Measurements from ENCODE around the gene CD40LG.

CD40LG gene

DNA sequence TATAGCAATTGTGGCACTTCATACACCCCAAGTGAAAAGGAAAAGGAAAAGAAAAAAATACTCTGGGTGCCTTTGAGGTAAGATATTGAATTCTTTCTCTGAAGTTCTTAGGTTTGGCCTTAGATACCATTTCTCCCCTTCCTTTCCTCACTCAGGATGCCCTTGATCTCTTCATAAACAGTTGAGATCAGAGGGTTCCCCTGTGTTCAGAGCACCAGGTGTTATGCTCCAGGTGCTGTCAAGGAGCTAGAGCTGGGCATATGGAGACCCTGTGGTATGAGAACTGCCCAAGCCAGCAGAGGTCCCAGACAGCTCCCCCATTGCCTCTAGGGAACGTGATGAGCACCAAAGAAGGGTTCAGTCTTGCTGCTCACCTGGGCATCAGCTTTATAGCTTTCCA, 17.1 kb upstream of the CD40LG start:
- Mint-ChIP-seq H3K4me3 (no peak overlapping the region), H3K4me1 (peaks cover 69% of the 10 kb centered on the region), H3K36me3 (peaks cover 22% of the 10 kb centered on the region), H3K27ac (no peak overlapping the region), H3K9me3 (no peaks in the 10 kb centered on the region)
- DNase-seq (ENCODE audit: low spot score in 2 of 2) (no peak), ATAC-seq (no peak)

DNA sequence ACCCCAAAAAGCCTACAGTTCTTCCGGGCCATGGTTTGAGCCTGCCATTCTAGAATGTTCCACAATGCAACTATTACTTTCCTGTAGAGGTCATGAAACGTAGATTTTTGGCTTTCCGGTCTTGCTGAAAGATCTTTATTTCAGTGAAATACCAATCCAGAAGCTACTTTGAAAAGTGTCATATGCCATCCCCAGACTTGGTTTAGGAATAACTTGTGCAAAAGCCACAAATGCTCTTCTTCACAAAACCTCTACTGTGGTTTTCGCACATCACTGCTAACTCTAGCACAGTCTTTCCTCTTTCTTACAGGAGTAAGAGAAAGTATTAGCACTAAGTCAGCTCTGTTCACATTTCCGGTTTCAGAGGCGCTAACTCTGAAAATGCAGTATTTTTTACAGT, 12.7 kb upstream of the CD40LG start:
- Mint-ChIP-seq H3K9me3 (no peaks in the 10 kb centered on the region), H3K36me3 (peaks cover 22% of the 10 kb centered on the region), H3K27ac (peak overlapping the region; percentile 55), H3K4me1 (peaks cover 64% of the 10 kb centered on the region), H3K4me3 (peak overlapping the region; percentile 46)
- ATAC-seq: peak; percentile 83
- DNase-seq (ENCODE audit: low spot score in 2 of 2): peak in 1 of 2 donors; percentile 52

DNA sequence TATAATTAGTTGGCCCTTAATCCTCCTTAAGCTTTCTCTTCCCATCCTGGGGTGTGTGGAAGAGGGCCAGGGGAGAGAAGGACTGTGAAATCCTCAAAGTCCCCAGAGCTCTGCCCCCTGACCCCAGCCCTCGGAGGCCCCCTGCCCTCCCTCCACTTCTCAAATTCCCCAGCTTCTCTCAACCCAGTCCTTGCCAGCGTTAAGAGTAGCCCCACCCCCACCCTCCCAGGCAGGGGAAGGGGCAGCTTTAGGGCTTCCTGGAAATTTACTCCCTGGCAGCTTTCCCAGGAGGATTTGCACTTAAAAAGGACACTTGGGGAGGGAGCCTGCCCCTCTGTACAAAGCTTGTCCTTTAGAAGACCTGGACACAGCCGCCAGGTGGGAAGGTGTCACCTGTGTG, 11.8 kb upstream of the CD40LG start:
- Mint-ChIP-seq H3K4me3 (peak overlapping the region; percentile 46), H3K4me1 (peaks cover 62% of the 10 kb centered on the region), H3K27ac (peak overlapping the region; percentile 55), H3K9me3 (no peaks in the 10 kb centered on the region), H3K36me3 (peaks cover 22% of the 10 kb centered on the region)
- ATAC-seq (no peak), DNase-seq (ENCODE audit: low spot score in 2 of 2) (no peak)

DNA sequence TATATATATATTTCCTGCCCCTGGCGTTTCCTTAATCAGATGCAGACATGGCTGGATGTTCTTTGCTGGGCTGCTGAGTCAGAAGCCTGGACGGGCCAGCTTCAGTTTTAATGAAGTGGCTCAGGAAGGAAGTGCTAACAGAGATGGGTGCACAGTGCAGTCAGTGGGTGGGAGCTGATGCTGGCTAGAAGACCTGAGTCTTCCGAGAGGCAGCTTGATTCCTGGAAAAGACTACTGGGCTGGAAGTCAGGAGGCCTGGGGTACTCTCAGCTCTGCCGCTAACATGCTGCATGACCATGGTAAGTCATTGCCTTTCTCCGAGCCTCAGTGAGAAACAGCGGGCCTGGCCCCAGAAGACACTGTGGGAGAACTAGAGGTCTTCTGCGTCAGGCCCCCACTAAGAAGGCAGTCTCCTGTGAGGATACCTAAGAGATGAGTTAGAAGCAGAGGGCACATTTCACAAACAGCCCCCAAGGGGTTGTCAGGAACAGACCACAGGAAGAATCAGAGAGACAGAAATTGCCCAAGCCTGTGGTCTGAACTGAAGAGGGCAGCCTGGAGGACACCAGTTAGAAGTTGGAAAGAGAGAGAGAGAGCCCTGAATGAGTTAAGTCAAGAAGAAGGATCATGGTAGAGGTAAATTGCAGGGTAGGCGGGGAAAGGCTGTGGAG, 8.3 kb upstream of the CD40LG start:
- peak overlapping the region; percentile 78 for H3K27ac Mint-ChIP-seq
- no peaks in the 10 kb centered on the region for H3K9me3 Mint-ChIP-seq
- peak; percentile 66 for ATAC-seq
- H3K36me3 Mint-ChIP-seq: peaks cover 22% of the 10 kb centered on the region
- peak overlapping the region; percentile 72 for H3K4me3 Mint-ChIP-seq
- DNase-seq (ENCODE audit: low spot score in 2 of 2): peak in 1 of 2 donors; percentile 49
- peaks cover 71% of the 10 kb centered on the region for H3K4me1 Mint-ChIP-seq

DNA sequence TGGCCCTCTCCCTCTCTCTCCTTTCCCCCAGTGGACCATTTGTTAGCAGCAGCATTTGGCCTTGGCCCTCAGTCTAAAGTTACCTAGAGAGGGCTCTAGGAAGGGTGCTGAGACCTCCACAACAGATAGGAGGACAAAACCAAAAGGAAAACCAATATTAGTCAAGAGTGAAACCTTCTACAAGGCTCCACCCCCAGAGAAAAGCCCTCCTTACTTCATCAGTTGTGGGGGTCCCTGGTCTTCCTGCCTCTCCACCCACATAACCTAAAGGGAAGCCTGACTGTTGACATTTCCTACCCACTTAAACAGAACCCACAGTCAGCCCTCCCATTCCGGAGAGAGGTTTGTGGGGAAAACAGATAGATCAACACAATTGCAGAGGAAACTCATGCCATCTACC, 4.7 kb upstream of the CD40LG start:
- Mint-ChIP-seq H3K36me3 (peaks cover 8% of the 10 kb centered on the region), H3K4me3 (peak overlapping the region; percentile 72), H3K9me3 (no peaks in the 10 kb centered on the region), H3K4me1 (peaks cover 63% of the 10 kb centered on the region), H3K27ac (peak overlapping the region; percentile 24)
- ATAC-seq: peak; percentile 39
- DNase-seq (ENCODE audit: low spot score in 2 of 2): no peak

DNA sequence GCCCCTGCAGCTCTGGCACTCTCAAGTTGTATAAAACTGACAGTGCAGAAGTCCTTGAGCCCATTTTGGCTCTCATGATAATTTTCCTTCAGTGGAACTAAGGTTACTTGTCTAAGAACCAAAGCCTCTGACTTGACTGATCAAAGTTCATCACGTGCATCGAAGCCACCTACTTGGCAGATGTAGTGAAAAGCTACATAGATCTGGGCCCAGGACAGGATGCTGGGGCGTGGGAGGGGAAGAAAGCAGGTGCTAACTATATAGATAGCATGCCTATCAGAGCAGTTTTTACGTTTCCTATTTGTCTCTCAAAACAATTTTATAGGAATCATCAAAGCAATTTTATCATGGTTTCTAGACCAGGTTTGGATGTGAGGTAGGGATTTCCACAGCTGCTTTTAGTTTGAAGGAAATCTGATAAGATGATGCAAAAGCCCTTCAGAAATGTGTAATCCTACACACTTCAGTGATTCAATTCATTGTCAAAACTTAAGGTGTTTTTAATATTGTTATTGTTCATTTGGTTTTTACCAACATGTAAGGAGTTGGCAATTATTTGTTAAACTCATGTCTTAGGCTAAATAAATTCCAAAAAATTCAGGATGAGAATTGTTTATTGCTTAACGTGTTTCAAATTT, 1.2 kb upstream of the CD40LG start:
- ATAC-seq: peak; percentile 82
- no peak overlapping the region for H3K27ac Mint-ChIP-seq
- H3K4me3 Mint-ChIP-seq: peak overlapping the region; percentile 73
- H3K4me1 Mint-ChIP-seq: peaks cover 37% of the 10 kb centered on the region
- H3K36me3 Mint-ChIP-seq: peaks cover 21% of the 10 kb centered on the region
- no peaks in the 10 kb centered on the region for H3K9me3 Mint-ChIP-seq
- no peak for DNase-seq (ENCODE audit: low spot score in 2 of 2)

DNA sequence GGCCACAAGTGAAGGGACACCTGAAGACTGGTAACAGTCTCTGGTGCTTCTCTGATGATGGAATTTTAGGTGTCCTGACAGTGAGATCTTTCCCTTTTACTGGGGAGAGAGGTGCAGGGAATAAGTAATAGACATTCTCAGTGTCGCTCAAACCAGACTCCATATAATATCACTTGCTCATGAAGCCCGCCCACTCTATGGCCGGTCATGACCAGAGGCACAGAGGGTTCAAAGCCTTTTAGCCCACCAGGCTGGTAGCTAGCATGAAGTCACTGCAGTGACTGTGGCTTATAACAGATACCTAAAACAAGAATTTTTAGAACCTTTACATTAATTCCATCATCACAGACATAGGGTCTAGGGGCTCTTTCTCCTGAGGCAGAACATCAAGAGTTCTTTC, 2.9 kb downstream of the CD40LG start:
- DNase-seq (ENCODE audit: low spot score in 2 of 2) (no peak), ATAC-seq (no peak)
- H3K4me3 Mint-ChIP-seq: peak overlapping the region; percentile 73
- peak overlapping the region; percentile 82 for H3K27ac Mint-ChIP-seq
- peaks cover 26% of the 10 kb centered on the region for H3K4me1 Mint-ChIP-seq
- H3K36me3 Mint-ChIP-seq: peaks cover 60% of the 10 kb centered on the region
- H3K9me3 Mint-ChIP-seq: no peaks in the 10 kb centered on the region

DNA sequence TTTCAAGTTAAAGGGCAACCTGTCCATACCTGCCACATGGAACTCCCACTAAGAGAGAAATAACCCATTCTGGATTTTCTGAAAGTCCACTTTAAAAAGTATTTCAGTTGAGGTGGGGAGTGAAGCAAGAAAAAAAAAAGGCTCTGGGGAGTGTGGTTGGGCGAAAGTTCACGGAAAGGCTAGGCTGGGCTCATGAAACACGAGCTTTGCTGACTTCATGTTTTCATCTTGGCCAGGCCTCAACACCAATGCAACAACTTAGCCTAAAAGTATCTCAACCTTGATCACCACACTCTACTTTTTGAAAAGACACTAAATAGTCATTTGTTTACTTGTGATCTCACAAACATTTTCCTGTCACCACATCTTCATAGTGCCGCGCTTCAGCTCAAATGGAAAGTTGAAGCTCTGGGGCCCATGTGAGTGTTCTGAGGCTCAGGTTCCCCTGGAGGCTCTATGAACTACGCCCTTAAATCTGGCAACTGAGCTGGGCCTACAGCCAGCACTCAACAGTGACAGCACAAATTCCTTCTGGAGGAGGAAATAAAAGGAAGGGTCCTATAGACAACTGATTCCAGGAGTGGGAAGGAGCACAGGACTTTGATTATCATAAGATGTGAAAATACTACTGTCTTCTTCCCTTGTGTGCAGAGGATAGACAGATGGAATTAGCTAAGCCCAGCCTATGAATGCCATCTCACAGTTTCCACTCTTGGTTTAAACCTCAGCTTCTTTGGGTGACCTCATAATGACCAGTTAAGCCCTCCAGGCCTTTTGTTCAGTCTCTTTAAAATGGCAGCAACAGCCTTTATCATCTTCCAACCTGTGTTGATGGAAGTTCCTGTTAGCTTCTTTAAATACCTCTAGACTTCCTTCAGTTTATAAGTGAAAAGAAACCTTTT, 5.1 kb downstream of the CD40LG start:
- DNase-seq (ENCODE audit: low spot score in 2 of 2) (no peak), ATAC-seq (peak; percentile 85)
- Mint-ChIP-seq H3K4me3 (peak overlapping the region; percentile 73), H3K36me3 (peaks cover 79% of the 10 kb centered on the region), H3K4me1 (peaks cover 29% of the 10 kb centered on the region), H3K27ac (peak overlapping the region; percentile 89), H3K9me3 (no peaks in the 10 kb centered on the region)

DNA sequence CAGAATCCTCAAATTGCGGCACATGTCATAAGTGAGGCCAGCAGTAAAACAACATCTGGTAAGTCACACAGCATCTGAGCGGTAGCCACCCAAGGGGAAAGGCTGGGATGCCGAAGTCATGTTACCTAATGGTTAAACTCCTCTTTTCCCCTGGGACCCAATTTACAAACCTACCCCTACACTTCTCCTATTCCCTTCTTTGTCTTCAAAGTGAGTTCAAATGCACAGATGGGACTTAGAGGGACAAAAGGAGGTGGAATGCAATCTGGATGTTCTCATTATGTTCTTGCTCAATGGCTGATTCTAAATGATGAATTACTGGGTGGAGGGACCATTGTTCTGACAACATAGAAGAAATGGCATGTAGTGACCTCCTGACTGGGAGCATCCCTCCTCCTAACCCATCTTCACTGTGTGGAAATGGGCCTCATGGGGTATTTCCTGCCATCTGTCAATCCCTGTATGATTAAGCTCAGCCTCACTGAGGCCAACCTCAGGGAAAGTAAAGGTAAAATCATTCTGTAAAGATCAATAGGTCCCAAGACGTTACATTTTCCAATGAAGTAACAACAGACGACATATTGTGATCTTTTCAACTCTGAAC, 8.5 kb downstream of the CD40LG start:
- Mint-ChIP-seq H3K36me3 (peaks cover 83% of the 10 kb centered on the region), H3K4me3 (peak overlapping the region; percentile 9), H3K4me1 (peaks cover 36% of the 10 kb centered on the region), H3K27ac (peak overlapping the region; percentile 43), H3K9me3 (no peaks in the 10 kb centered on the region)
- no peak for ATAC-seq
- DNase-seq (ENCODE audit: low spot score in 2 of 2): no peak

DNA sequence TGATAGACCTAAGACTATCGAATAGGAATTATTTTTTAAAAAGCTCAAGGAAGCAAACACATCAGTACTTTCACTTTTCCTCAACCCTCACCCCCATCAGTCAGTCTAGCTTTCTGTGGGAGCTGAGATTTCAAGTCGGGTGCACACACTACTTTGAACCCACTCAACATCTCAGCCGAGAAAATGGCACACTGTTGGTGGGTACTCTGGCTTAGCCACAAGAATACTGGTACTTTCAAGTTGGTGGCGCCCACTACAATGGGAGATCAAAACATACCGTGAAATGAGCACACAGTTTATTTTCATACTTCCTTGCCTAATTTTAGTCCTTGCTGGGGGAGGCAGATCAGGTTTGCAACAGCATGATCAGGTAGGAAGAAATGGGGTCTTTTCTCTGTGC, 10.2 kb downstream of the CD40LG start:
- Mint-ChIP-seq H3K27ac (peak overlapping the region; percentile 34), H3K4me3 (peak overlapping the region; percentile 9), H3K36me3 (peaks cover 66% of the 10 kb centered on the region), H3K9me3 (no peaks in the 10 kb centered on the region), H3K4me1 (peaks cover 31% of the 10 kb centered on the region)
- ATAC-seq: no peak
- no peak for DNase-seq (ENCODE audit: low spot score in 2 of 2)

DNA sequence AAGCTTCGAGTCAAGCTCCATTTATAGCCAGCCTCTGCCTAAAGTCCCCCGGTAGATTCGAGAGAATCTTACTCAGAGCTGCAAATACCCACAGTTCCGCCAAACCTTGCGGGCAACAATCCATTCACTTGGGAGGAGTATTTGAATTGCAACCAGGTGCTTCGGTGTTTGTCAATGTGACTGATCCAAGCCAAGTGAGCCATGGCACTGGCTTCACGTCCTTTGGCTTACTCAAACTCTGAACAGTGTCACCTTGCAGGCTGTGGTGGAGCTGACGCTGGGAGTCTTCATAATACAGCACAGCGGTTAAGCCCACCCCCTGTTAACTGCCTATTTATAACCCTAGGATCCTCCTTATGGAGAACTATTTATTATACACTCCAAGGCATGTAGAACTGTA, 11.2 kb downstream of the CD40LG start:
- Mint-ChIP-seq H3K4me3 (no peak overlapping the region), H3K36me3 (peaks cover 65% of the 10 kb centered on the region), H3K4me1 (peaks cover 39% of the 10 kb centered on the region), H3K9me3 (no peaks in the 10 kb centered on the region), H3K27ac (peak overlapping the region; percentile 13)
- DNase-seq (ENCODE audit: low spot score in 2 of 2) (no peak), ATAC-seq (peak; percentile 72)

DNA sequence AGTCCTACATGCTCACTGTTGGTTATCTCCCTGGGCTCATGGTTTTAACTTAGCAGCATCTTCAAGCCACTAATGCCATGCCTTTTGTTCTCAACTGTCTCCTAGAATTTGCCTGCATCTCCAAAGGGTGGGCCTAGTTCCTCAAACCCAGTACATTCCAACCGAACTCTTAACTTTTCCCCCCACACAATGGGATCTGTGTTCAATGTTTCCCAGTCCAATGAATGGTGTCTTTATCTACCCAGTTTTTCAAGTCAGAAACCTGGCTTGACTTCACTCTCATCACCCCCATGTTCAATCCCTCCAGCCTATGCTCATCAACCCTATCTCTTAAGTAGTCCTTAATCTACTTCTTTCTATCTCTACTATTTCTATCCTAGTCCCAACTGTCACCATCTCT, 12.9 kb downstream of the CD40LG start:
- Mint-ChIP-seq H3K4me1 (peaks cover 37% of the 10 kb centered on the region), H3K27ac (peak overlapping the region; percentile 55), H3K36me3 (peaks cover 58% of the 10 kb centered on the region), H3K9me3 (peaks cover 3% of the 10 kb centered on the region), H3K4me3 (no peak overlapping the region)
- ATAC-seq: no peak
- no peak for DNase-seq (ENCODE audit: low spot score in 2 of 2)

DNA sequence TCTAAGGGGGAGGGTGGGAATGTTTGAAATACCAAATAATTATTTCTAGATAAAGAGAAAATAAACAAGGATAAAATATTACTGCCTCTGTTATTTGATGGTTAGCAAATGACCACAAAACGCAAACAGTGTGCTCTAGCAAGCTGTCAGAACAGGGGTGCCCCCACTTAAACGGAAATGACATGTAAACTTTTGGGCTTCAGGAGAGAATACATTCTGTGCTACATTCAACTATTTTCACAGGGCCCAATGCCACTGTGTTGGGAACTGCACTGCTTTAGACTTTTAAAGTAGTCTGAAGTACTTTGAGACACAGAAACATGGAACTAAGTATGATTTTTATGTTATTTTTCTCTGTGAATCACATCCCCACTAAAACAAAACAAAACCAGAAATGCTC, 14.1 kb downstream of the CD40LG start:
- ATAC-seq: no peak

DNA sequence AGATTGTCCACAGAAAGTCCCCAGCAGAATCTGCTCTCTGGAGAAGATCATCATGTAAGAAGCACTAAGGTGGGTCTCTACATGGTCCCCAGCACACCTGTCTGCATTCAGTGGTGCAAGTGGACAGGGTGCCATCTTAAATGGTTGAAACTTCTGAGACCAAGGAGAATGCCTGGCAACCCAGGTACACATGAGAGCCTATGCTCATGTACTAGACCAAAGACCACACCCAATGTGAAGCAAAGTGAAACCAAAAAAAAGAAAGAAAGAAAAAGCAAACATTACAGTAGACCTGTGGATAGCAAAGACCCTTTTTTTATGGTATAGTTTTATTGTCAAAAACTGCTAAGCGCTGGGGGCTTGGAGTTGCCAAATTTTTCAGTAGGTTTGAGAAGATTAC, 15.0 kb downstream of the CD40LG start:
- H3K36me3 Mint-ChIP-seq: peaks cover 61% of the 10 kb centered on the region
- H3K4me1 Mint-ChIP-seq: peaks cover 38% of the 10 kb centered on the region
- H3K27ac Mint-ChIP-seq: no peak overlapping the region
- no peak overlapping the region for H3K4me3 Mint-ChIP-seq
- no peak for DNase-seq (ENCODE audit: low spot score in 2 of 2)
- peaks cover 3% of the 10 kb centered on the region for H3K9me3 Mint-ChIP-seq
- no peak for ATAC-seq

More for the DNA sequence above, 14.1 kb downstream of the CD40LG start:
- H3K27ac Mint-ChIP-seq: peak overlapping the region; percentile 54
- H3K36me3 Mint-ChIP-seq: peaks cover 60% of the 10 kb centered on the region
- DNase-seq (ENCODE audit: low spot score in 2 of 2): no peak
- H3K4me3 Mint-ChIP-seq: no peak overlapping the region
- H3K4me1 Mint-ChIP-seq: peaks cover 36% of the 10 kb centered on the region
- peaks cover 3% of the 10 kb centered on the region for H3K9me3 Mint-ChIP-seq

DNA sequence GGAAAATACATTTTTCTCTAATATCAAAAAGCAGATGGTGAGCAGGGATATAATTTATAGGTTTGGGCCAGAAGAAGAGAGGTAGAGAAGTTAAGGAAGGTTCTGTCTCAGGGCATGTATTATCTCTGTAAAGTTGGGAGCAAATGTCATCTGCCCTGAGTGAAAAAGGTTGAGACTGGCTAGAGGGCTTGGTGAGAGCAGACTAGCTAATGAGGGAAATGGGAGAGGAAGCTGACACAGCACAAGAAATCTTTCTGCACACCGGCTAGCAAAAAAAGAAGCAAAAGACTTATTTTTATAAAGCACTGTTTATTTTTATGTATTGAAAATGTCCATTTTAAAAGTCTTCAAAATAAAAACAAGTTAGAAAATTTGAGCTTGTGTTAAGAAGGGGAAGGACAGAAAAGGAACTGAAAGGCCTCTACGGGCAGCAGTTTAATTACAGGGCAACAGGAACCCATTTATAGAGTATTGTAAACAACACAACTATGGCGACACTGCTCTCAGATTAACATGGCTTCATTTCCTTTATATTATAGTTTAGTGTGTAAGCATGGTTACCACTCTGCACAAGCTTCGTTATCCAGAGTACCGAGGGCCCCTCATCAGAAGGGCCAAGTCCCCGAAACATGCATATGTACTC, 17.4 kb downstream of the CD40LG start:
- DNase-seq (ENCODE audit: low spot score in 2 of 2): no peak
- Mint-ChIP-seq H3K4me1 (peaks cover 48% of the 10 kb centered on the region), H3K4me3 (no peak overlapping the region), H3K9me3 (peaks cover 3% of the 10 kb centered on the region), H3K27ac (no peak overlapping the region), H3K36me3 (peaks cover 63% of the 10 kb centered on the region)
- no peak for ATAC-seq
